Gastroesophageal sphincter (tissue), 4 donors: Measurements from ENCODE around the gene CSNK1E. TPM values are rescaled to one million over a fixed set of nuclear protein-coding genes. Genes with fewer than 3 reads are reported as not detected.

Experiments used
- ATAC-seq: fragments of 150-250 bp; one replicate; pipeline ENCODE4 v1.9.1; 2016; ENCODE audit warnings: mild to moderate bottlenecking, moderate library complexity
- H3K27ac ChIP-seq, 4 donors: fragments of 200-600 bp; sonication (generic) in 3 of 4; 1 replicate in 3 of 4; 2 replicates in 1 of 4; pipeline ENCODE4 v1.5.1; 2016 to 2019
- H3K27me3 ChIP-seq: fragments of 200-600 bp; sonication (generic); one replicate; pipeline ENCODE4 v1.5.1; 2019
- H3K36me3 ChIP-seq, 2 donors: fragments of 200-600 bp; sonication (generic); one replicate each; pipeline ENCODE4 v1.5.1; 2019; ENCODE audit warnings: control low read depth in 1 of 2
- H3K4me1 ChIP-seq, 3 donors: fragments of 200-600 bp; sonication (generic); 1 replicate in 2 of 3; 2 replicates in 1 of 3; pipeline ENCODE4 v1.5.1; 2016 to 2019; ENCODE audit warnings: control low read depth in 2 of 3
- H3K4me3 ChIP-seq, 2 donors: fragments of 200-600 bp; sonication (generic); one replicate each; pipeline ENCODE4 v1.5.1; 2019; ENCODE audit warnings: mild to moderate bottlenecking in 1 of 2, moderate library complexity in 1 of 2
- H3K9me3 ChIP-seq, 3 donors: fragments of 200-600 bp; sonication (generic); one replicate each; pipeline ENCODE4 v1.5.1; 2017 to 2019; ENCODE audit warnings: control low read depth in 2 of 3
- EP300 ChIP-seq: sonication (generic); formaldehyde crosslinking; IDR thresholded peaks from one replicate; pipeline ENCODE4 v1.6.1; 2017; ENCODE audit warnings: antibody characterized with exemption, mild to moderate bottlenecking
- POLR2A ChIP-seq, 2 donors: fragments of 450-650 bp; IDR thresholded peaks; one replicate each; pipeline ENCODE4 v1.6.1; 2017; ENCODE audit warnings: antibody characterized with exemption in 2 of 2, mild to moderate bottlenecking in 2 of 2, moderate library complexity in 1 of 2
- POLR2AphosphoS5 ChIP-seq: sonication (generic); formaldehyde crosslinking; IDR thresholded peaks from one replicate; pipeline ENCODE4 v1.6.1; 2017; ENCODE audit warnings: antibody characterized with exemption
- WGBS, 2 donors: methylation state at CpG; one replicate each; pipeline ENCODE4 v1.1.5; 2018; ENCODE audit warnings: low coverage in 1 of 2; 5-methylcytosine and 5-hydroxymethylcytosine counted together
- total RNA-seq, 4 donors: library from RNA; depleted of rRNA; stranded (reverse); fragments of >200 nt; gene quantifications; one replicate each; pipeline ENCODE4 v1.1.0, GENCODE V29; 2016
- TF ChIP-seq, protein P1 (sequence below), 4 experiments: fragments of 200-600 bp in 2 of 4; fragments of 450-650 bp in 2 of 4; sonication (generic) in 1 of 4; IDR thresholded peaks; one replicate each; pipeline ENCODE4 v1.5.1; 2017 to 2019; ENCODE audit warnings: antibody characterized with exemption in 4 of 4, mild to moderate bottlenecking in 2 of 4, moderate library complexity in 2 of 4

Gene CSNK1E
- total RNA-seq, 4 donors from 2014 or later: 70.3 to 90.3 (median 80.0) TPM

DNA sequence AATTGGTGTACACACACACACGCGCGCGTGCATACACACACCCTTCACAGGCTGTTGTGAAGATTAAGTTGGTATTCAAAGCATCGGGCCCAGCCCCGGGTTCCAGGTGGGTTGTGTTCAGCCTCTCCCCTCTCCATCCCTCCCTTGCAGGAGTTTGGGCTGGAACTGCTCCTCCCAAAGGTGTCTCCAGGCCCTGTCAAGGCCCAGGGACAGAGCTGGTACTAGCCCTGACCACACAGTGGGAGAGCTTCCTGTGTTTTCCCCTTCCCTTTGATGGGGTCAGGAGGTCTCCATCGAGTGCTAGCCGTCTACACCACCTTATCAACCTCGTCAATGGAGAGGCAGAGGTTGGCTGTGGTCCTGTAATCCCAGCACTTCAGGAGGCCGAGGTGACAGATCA is 36.5 kb upstream of the CSNK1E start:
- TF ChIP-seq POLR2AphosphoS5: no peak
- TF ChIP-seq, protein P1, sequence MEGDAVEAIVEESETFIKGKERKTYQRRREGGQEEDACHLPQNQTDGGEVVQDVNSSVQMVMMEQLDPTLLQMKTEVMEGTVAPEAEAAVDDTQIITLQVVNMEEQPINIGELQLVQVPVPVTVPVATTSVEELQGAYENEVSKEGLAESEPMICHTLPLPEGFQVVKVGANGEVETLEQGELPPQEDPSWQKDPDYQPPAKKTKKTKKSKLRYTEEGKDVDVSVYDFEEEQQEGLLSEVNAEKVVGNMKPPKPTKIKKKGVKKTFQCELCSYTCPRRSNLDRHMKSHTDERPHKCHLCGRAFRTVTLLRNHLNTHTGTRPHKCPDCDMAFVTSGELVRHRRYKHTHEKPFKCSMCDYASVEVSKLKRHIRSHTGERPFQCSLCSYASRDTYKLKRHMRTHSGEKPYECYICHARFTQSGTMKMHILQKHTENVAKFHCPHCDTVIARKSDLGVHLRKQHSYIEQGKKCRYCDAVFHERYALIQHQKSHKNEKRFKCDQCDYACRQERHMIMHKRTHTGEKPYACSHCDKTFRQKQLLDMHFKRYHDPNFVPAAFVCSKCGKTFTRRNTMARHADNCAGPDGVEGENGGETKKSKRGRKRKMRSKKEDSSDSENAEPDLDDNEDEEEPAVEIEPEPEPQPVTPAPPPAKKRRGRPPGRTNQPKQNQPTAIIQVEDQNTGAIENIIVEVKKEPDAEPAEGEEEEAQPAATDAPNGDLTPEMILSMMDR (IDR thresholded peaks at IDR 0.05): no peak
- TF ChIP-seq POLR2A (IDR thresholded peaks at IDR 0.05): no peak
- no peak for TF ChIP-seq EP300
- H3K9me3 ChIP-seq: no peaks in the 10 kb centered on the region
- peak; percentile 6 for ATAC-seq
- peak overlapping the region in 2 of 4 donors; percentile 26 to 57 for H3K27ac ChIP-seq
- H3K4me1 ChIP-seq: peaks cover 0 to 11% (median 0%) of the 10 kb centered on the region in 3 donors
- WGBS, 2 donors: 60 to 73% methylated on average over 1 to 3 of the region's 10 CpGs
- no peak overlapping the region for H3K4me3 ChIP-seq
- peaks cover 0 to 23% of the 10 kb centered on the region in 2 donors for H3K36me3 ChIP-seq
- H3K27me3 ChIP-seq: no peaks in the 10 kb centered on the region

DNA sequence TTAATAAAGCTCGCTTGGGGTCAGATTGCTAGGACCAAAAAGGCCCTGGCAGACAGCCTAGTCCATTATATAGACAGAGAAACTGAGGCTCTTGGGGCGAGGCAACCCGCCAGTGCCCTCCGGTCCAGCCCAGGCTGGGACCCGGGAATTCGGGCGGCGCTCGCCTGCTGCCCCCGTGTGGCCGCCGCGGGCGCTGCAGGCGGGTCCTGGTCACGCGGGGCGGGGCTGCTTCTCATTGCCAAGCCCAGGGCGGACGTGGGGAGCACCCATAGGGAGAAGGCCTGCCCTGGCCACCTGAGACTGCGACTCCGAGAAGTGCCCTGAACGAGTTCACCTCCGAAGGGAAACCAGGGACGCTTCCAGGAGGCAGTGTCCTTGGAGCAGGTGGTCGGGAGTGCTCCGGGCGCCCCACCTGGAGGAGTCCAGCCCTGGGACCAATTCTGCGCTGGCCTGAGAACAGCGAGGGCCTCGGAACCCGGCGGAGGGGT is 36.0 kb upstream of the CSNK1E start:
- peak; percentile 74 for ATAC-seq

DNA sequence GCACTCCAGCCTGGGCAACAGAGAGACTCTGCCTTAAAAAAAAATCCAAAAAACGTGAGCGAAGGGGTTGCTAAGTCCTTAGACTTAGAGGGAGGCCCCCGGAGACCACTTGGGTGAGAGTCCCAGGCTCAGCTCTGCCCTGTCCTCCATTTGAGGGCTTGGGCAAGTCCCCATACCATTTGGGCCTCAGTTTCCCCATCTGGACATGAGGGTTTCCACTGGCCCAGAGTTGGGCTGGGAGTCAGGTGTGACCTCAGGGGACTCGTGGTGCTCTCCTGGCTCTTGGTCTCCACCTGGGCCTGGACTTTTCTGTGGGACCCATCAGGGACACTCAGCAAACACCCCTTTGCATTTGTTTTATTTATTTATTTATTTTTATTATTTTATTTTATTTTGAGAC is 35.2 kb upstream of the CSNK1E start:
- peaks cover 0 to 11% (median 0%) of the 10 kb centered on the region in 3 donors for H3K4me1 ChIP-seq
- peaks cover 0 to 23% of the 10 kb centered on the region in 2 donors for H3K36me3 ChIP-seq
- no peaks in the 10 kb centered on the region for H3K9me3 ChIP-seq
- H3K27ac ChIP-seq: no peak overlapping the region
- 80 to 86% methylated on average over 2 to 4 of the region's 4 CpGs for WGBS, 2 donors
- ATAC-seq: no peak
- TF ChIP-seq POLR2AphosphoS5: no peak
- TF ChIP-seq POLR2A (IDR thresholded peaks at IDR 0.05): no peak
- no peak for TF ChIP-seq EP300
- TF ChIP-seq, protein P1 (IDR thresholded peaks at IDR 0.05): no peak
- H3K4me3 ChIP-seq: no peak overlapping the region
- H3K27me3 ChIP-seq: no peaks in the 10 kb centered on the region

More for the DNA sequence above, 36.0 kb upstream of the CSNK1E start:
- peaks cover 0 to 11% (median 0%) of the 10 kb centered on the region in 3 donors for H3K4me1 ChIP-seq
- 5% methylated on average over 4 of the region's 33 CpGs; no CpG with 5 or more reads in 1 of the 2 donors for WGBS, 2 donors
- no peaks in the 10 kb centered on the region for H3K9me3 ChIP-seq
- no peaks in the 10 kb centered on the region for H3K27me3 ChIP-seq
- peak overlapping the region in 2 of 4 donors; percentile 26 to 57 for H3K27ac ChIP-seq
- no peak overlapping the region for H3K4me3 ChIP-seq
- no peak for TF ChIP-seq EP300
- TF ChIP-seq, protein P1 (IDR thresholded peaks at IDR 0.05): peak in 3 of 4 experiments; percentile 98 to 100 (median 98)
- peaks cover 0 to 23% of the 10 kb centered on the region in 2 donors for H3K36me3 ChIP-seq

DNA sequence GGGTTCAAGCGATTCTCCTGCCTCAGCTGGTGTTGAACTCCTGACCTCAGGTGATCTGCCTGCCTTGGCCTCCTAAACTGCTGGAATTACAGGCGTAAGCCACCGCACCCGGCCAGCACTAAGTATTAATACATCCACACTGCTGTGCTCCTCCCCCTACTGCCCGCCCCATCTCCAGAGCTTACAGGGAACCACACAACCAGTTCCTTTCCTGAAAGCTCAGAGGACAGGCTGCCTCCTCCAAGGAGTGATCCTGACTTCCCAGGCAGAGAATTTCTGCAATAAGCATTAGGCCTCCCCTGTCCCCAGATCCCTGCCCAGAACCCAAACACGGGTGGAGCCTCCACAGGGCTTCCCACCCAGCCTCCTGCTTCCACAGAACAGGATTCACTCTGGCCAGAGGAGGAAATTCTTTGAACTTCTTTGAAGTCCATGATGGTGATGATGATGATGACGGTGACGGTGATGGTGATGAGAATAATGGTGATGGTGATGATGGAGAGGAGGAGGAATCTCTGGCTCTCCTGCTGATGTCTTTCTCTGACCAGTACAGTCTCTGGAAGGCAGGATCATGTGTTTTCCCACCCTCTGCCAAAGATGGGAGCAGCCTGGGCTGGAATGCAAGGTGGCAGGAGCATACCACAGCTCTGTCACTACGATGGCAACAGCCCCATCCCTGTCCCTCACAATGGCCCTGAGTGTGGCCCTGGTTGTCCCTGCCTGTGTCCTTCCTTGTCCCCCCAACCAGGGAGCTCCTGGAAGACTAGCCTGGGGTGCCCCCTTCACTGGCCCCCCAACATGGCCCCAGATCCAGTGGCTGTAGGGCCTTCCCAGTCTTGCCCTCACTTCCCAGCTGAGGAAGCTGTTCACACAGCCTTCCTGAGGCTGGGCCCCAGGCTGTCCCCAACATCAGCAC is 33.5 kb upstream of the CSNK1E start:
- H3K4me1 ChIP-seq: peaks cover 0 to 11% (median 0%) of the 10 kb centered on the region in 3 donors
- H3K9me3 ChIP-seq: no peaks in the 10 kb centered on the region
- 33 to 91% methylated on average over 1 to 4 of the region's 9 CpGs for WGBS, 2 donors
- H3K27ac ChIP-seq: no peak overlapping the region
- H3K4me3 ChIP-seq: no peak overlapping the region
- TF ChIP-seq POLR2A (IDR thresholded peaks at IDR 0.05) (no peak), POLR2AphosphoS5 (no peak), EP300 (no peak)
- TF ChIP-seq, protein P1 (IDR thresholded peaks at IDR 0.05): no peak
- ATAC-seq: no peak
- peaks cover 9% of the 10 kb centered on the region for H3K27me3 ChIP-seq
- H3K36me3 ChIP-seq: peaks cover 0 to 18% of the 10 kb centered on the region in 2 donors
